ENCODE results near the gene OXGR1.

OXGR1 gene

DNA sequence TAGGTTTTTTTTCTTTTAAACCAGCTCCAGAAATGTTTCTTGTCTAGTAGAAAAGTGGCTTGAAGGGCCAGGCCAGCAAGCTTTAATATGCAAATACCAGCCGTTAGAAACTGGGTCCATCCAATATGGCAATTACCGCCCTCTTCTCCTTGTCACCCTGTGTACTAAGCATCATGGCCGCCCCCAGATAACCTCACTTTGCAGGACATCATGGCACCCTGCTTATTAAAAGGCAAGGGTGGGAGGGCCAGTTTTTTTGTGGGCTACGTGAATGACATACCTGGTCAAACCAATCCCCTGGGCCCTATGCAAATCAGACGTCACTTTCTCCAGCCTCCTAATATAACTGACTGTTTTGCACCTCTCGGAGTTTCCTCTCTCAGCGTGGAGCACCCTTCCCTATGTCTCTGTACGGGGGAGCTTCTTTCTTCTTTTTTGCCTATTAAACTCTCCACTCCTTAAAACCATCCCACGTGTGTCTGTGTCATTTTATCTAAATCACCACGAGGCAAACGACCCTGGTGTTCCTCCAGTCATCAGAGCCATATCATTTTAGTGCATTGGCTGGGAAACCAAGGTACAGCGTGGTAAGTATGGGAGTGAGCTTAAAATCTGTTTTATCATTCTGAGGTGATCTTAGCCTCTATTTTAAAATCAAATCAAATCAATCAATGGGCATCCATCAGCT is 27.7 kb downstream of the OXGR1 start:
- Histone ChIP-seq H3K4me2 (no peak overlapping the region), H3K4me3 (no peak overlapping the region), H3K27ac (no peak overlapping the region), H3K9ac (no peak overlapping the region), H3K4me1 (no peaks in the 10 kb centered on the region), H3K36me3 (no peaks in the 10 kb centered on the region), H4K20me1 (no peaks in the 10 kb centered on the region), H3K27me3 (no peaks in the 10 kb centered on the region), H3K9me3 (peaks cover 36% of the 10 kb centered on the region)
- no peak for TF ChIP-seq Cebpa-rat (IDR thresholded peaks at IDR 0.05)

GRCh38 chr13:96963786-96964475 is 30.3 kb downstream of the OXGR1 start:
- Histone ChIP-seq H3K27me3 (no peaks in the 10 kb centered on the region), H3K4me1 (no peaks in the 10 kb centered on the region), H3K9ac (no peak overlapping the region), H3K9me3 (peaks cover 26% of the 10 kb centered on the region), H4K20me1 (no peaks in the 10 kb centered on the region), H3K4me3 (no peak overlapping the region), H3K36me3 (no peaks in the 10 kb centered on the region), H3K27ac (no peak overlapping the region), H3K4me2 (no peak overlapping the region)
- no peak for TF ChIP-seq Cebpa-rat (IDR thresholded peaks at IDR 0.05)

- Histone ChIP-seq H3K27ac (no peak overlapping the region), H3K4me1 (no peaks in the 10 kb centered on the region), H3K4me2 (no peak overlapping the region), H3K4me3 (no peak overlapping the region), H3K9ac (no peak overlapping the region), H4K20me1 (no peaks in the 10 kb centered on the region), H3K36me3 (no peaks in the 10 kb centered on the region), H3K27me3 (no peaks in the 10 kb centered on the region), H3K9me3 (no peaks in the 10 kb centered on the region)
- TF ChIP-seq Cebpa-rat (IDR thresholded peaks at IDR 0.05), result no peak
Observed at GRCh38 chr13:96960379-96960778, 33.9 kb downstream of the OXGR1 start.

- TF ChIP-seq Cebpa-rat (IDR thresholded peaks at IDR 0.05), result no peak
- Histone ChIP-seq H4K20me1 (no peaks in the 10 kb centered on the region), H3K4me1 (no peaks in the 10 kb centered on the region), H3K27me3 (no peaks in the 10 kb centered on the region), H3K36me3 (no peaks in the 10 kb centered on the region), H3K27ac (no peak overlapping the region), H3K9me3 (no peaks in the 10 kb centered on the region), H3K9ac (no peak overlapping the region), H3K4me3 (no peak overlapping the region), H3K4me2 (no peak overlapping the region)
Observed at GRCh38 chr13:96958286-96958891, 35.9 kb downstream of the OXGR1 start.

GRCh38 chr13:96952595-96952994 is 41.7 kb downstream of the OXGR1 start:
- Histone ChIP-seq H3K4me2 (no peak overlapping the region), H3K9me3 (no peaks in the 10 kb centered on the region), H3K27ac (no peak overlapping the region), H3K27me3 (no peaks in the 10 kb centered on the region), H3K36me3 (no peaks in the 10 kb centered on the region), H4K20me1 (no peaks in the 10 kb centered on the region), H3K4me3 (no peak overlapping the region), H3K9ac (no peak overlapping the region), H3K4me1 (no peaks in the 10 kb centered on the region)
- no peak for TF ChIP-seq Cebpa-rat (IDR thresholded peaks at IDR 0.05)

GRCh38 chr13:96948127-96948526 is 46.1 kb downstream of the OXGR1 start:
- H3K36me3 ChIP-seq, result no peaks in the 10 kb centered on the region
- no peaks in the 10 kb centered on the region for H4K20me1 ChIP-seq
- H3K9ac ChIP-seq, result no peak overlapping the region
- TF ChIP-seq Cebpa-rat (IDR thresholded peaks at IDR 0.05), result no peak
- no peak overlapping the region for H3K4me2 ChIP-seq
- H3K4me1 ChIP-seq, result no peaks in the 10 kb centered on the region
- no peaks in the 10 kb centered on the region for H3K9me3 ChIP-seq
- H3K27me3 ChIP-seq, result no peaks in the 10 kb centered on the region
- H3K4me3 ChIP-seq, result no peak overlapping the region
- H3K27ac ChIP-seq, result no peak overlapping the region

- Histone ChIP-seq H3K27me3 (no peaks in the 10 kb centered on the region), H3K27ac (no peak overlapping the region), H3K9ac (no peak overlapping the region), H4K20me1 (no peaks in the 10 kb centered on the region), H3K4me2 (no peak overlapping the region), H3K9me3 (no peaks in the 10 kb centered on the region), H3K36me3 (no peaks in the 10 kb centered on the region), H3K4me1 (no peaks in the 10 kb centered on the region), H3K4me3 (no peak overlapping the region)
- no peak for TF ChIP-seq Cebpa-rat (IDR thresholded peaks at IDR 0.05)
Observed at GRCh38 chr13:96947343-96947910, 46.8 kb downstream of the OXGR1 start.

DNA sequence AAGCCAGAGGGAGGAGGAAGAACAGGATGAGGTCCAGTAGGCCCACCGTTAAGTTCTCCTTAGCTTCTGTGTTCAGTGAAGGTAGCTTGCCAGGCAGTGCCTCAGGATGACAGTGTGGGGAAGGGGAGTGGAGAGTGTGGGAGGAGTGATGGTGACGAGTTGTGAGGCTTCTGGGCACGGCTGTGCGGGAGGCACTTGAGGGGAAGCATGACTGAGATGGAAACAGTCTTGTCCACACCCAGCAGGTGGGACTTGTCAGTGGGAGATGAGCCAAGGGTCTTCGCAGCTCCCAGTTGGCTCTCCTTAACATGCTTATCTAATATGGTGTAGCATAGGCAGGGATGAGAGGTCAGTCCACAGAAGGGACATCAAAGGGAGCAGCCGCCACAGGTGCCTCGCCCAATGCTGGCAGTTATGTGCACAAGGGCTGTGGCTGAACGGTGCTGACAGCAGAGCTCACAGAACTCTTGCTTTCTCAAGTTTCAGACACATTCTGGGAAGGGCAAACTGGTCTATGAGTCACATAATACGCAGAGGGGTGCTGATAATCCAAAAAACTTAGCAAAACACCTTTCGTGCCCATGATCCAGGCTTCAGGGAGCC is 47.5 kb downstream of the OXGR1 start:
- no peak overlapping the region for H3K27ac ChIP-seq
- no peak overlapping the region for H3K4me2 ChIP-seq
- H4K20me1 ChIP-seq, result no peaks in the 10 kb centered on the region
- H3K27me3 ChIP-seq, result no peaks in the 10 kb centered on the region
- H3K4me3 ChIP-seq, result no peak overlapping the region
- no peak overlapping the region for H3K9ac ChIP-seq
- H3K36me3 ChIP-seq, result no peaks in the 10 kb centered on the region
- no peaks in the 10 kb centered on the region for H3K9me3 ChIP-seq
- H3K4me1 ChIP-seq, result no peaks in the 10 kb centered on the region
- TF ChIP-seq Cebpa-rat (IDR thresholded peaks at IDR 0.05), result no peak

DNA sequence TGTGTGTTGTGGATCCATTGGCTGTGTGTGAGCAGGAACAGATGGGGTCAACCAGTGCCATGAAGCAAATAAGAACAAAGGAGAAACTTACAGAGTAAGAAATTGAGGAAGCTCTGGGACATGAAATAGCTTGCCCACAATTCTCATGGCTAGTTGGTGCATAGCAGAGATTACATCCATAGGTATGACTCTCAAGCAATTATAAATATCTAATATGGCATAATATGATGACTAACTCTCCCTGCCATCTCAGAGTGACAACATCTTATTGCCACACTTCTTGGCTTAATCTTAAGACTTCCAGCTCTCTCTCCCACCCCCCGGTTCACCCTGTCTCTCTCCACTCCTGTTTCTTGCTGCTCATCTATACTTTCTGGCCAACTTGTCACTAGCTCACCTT is 53.3 kb downstream of the OXGR1 start:
- Histone ChIP-seq H3K4me2 (no peak overlapping the region), H3K27me3 (no peaks in the 10 kb centered on the region)

GRCh38 chr13:96935901-96936300 is 58.4 kb downstream of the OXGR1 start:
- no peaks in the 10 kb centered on the region for H3K4me1 ChIP-seq
- no peaks in the 10 kb centered on the region for H4K20me1 ChIP-seq
- H3K4me3 ChIP-seq, result no peak overlapping the region
- H3K4me2 ChIP-seq, result no peak overlapping the region
- H3K9me3 ChIP-seq, result no peaks in the 10 kb centered on the region
- H3K27me3 ChIP-seq, result no peaks in the 10 kb centered on the region
- no peaks in the 10 kb centered on the region for H3K36me3 ChIP-seq
- H3K27ac ChIP-seq, result no peak overlapping the region
- no peak overlapping the region for H3K9ac ChIP-seq
- no peak for TF ChIP-seq Cebpa-rat (IDR thresholded peaks at IDR 0.05)

More for the DNA sequence above, 53.3 kb downstream of the OXGR1 start:
- Histone ChIP-seq H3K4me3 (no peak overlapping the region), H3K27ac (no peak overlapping the region), H3K4me1 (no peaks in the 10 kb centered on the region), H3K9me3 (no peaks in the 10 kb centered on the region), H3K36me3 (no peaks in the 10 kb centered on the region), H4K20me1 (no peaks in the 10 kb centered on the region), H3K9ac (no peak overlapping the region)
- no peak for TF ChIP-seq Cebpa-rat (IDR thresholded peaks at IDR 0.05)

Data from BLaER1 (cell line).